T-cell (primary cell): ENCODE measurements around the gene AQP11. TPM values are rescaled to one million over a fixed set of nuclear protein-coding genes. Genes with fewer than 3 reads are reported as not detected.
"Not testable (repeated sequence)": the region's sequence is repeated elsewhere in the genome, so short reads cannot be mapped to it uniquely, and the experiment has no call there.

Experiments
- ATAC-seq, 4 experiments: fragments of 200-7000 bp in 3 of 4; fragments of 150-1000 bp in 1 of 4; cut with Tn5 transposase; replicated peaks in 1 of 4; 1 replicate in 3 of 4; 2 replicates in 1 of 4; pipeline ENCODE4 v1.10.0; 2021; ENCODE audit warnings: moderate library complexity in 3 of 4, mild to moderate bottlenecking in 2 of 4, moderate number of reproducible peaks in 1 of 4
- CTCF ChIA-PET, 2 donors: fragments of 300-600 bp; sonication (Branson Sonifier 250); formaldehyde crosslinking; loops; one replicate each; lab custom pipeline; 2022; ENCODE audit warnings: antibody characterized with exemption in 2 of 2; lab: Charles Lee
- POLR2A ChIA-PET, 2 donors: fragments of 300-600 bp; sonication (Branson Sonifier 250); formaldehyde crosslinking; loops; one replicate each; lab custom pipeline; 2022; ENCODE audit warnings: antibody characterized with exemption in 2 of 2; lab: Charles Lee
- DNase-seq, 35 experiments: peaks; one replicate each; pipeline versions ENCODE4 v3.0.0 to v3.0.0-alpha.2; 2013 to 2023
- H3K27ac ChIP-seq: one replicate; pipeline ENCODE4 v1.5.1; 2013; ENCODE audit warnings: low read length
- H3K27me3 ChIP-seq, 2 experiments: replicated peaks in 1 of 2; 1 replicate in 1 of 2; 2 replicates in 1 of 2; pipeline versions ENCODE4 v1.6.1 to v1.7.0; 2013; ENCODE audit warnings: low read length in 1 of 2, mixed read lengths in 1 of 2; ENCODE audit not compliant: control insufficient read depth in 2 of 2, insufficient read depth in 2 of 2; ENCODE audit errors: extremely low read depth in 1 of 2
- H3K36me3 ChIP-seq, 2 donors: 1 replicate in 1 of 2; 2 replicates in 1 of 2; pipeline versions ENCODE4 v1.6.1 to v1.7.0; 2013; ENCODE audit warnings: low read length in 1 of 2; ENCODE audit not compliant: control insufficient read depth in 2 of 2, insufficient read depth in 1 of 2; ENCODE audit errors: extremely low read depth in 1 of 2
- H3K4me1 ChIP-seq, 2 experiments: 1 replicate in 1 of 2; 2 replicates in 1 of 2; pipeline versions ENCODE4 v1.6.1 to v1.7.0; 2013; ENCODE audit warnings: low read length in 2 of 2, mixed read lengths in 1 of 2; ENCODE audit not compliant: insufficient read depth in 2 of 2, control insufficient read depth in 1 of 2; ENCODE audit errors: extremely low read depth in 1 of 2
- H3K4me3 ChIP-seq, 2 donors: 1 replicate in 1 of 2; 2 replicates in 1 of 2; pipeline versions ENCODE4 v1.5.1 to v1.7.0; 2013; ENCODE audit warnings: mild to moderate bottlenecking in 2 of 2, low read length in 1 of 2, moderate library complexity in 1 of 2; ENCODE audit not compliant: control insufficient read depth in 1 of 2; ENCODE audit errors: extremely low read depth in 1 of 2
- H3K9me3 ChIP-seq: 2 replicates; pipeline ENCODE4 v1.7.0; 2013
- H3K27ac Mint-ChIP-seq, 2 donors: one replicate each; pipeline ENCODE4 v1.8.0; 2020 to 2021; ENCODE audit warnings: mild to moderate bottlenecking in 2 of 2, mixed read lengths in 2 of 2
- H3K27me3 Mint-ChIP-seq, 2 donors: one replicate each; pipeline ENCODE4 v1.8.0; 2021 to 2022; ENCODE audit warnings: mixed read lengths in 2 of 2
- H3K36me3 Mint-ChIP-seq: one replicate; pipeline ENCODE4 v1.8.0; 2021; ENCODE audit warnings: mixed read lengths
- H3K4me1 Mint-ChIP-seq, 3 donors: one replicate each; pipeline ENCODE4 v1.8.0; 2020 to 2022; ENCODE audit warnings: mixed read lengths in 3 of 3, mild to moderate bottlenecking in 1 of 3
- H3K4me3 Mint-ChIP-seq, 3 donors: one replicate each; pipeline ENCODE4 v1.8.0; 2020 to 2022; ENCODE audit warnings: mild to moderate bottlenecking in 3 of 3, mixed read lengths in 3 of 3, moderate library complexity in 3 of 3
- H3K9me3 Mint-ChIP-seq, 3 donors: one replicate each; pipeline ENCODE4 v1.8.0; 2020 to 2022; ENCODE audit warnings: mixed read lengths in 3 of 3
- WGBS: methylation state at CpG from one replicate; pipeline ENCODE4 v1.1.5; 2013; ENCODE audit warnings: missing lambda C conversion rate; ENCODE audit not compliant: insufficient coverage; 5-methylcytosine and 5-hydroxymethylcytosine counted together
- total RNA-seq, 35 experiments: library from RNA in 6 of 35; stranded (reverse) in 6 of 35; fragments of 120-200 nt in 1 of 35; gene quantifications; one replicate each; pipeline versions ENCODE4 v1.2.1 to v1.2.4 and lab custom pipeline; 2013 to 2026

AQP11 gene
- total RNA-seq, 5 donors from 2014 or later (not counting 1 experiment from before 2014, with no cell fraction given) = 0.19 to 0.49 (median 0.28) TPM; not detected in 1

GRCh38 chr11:77630157-77630710 is 40.5 kb downstream of the AQP11 start:
- POLR2A ChIA-PET = interaction anchor here in 1 of 2 donors (0.7 kb wide), 1 partner anchor 995 kb away, joined by 3 read pairs; no protein-coding TSS in a partner anchor
- WGBS = no CpG with 5 or more reads among the region's 4 CpGs

GRCh38 chr11:77633926-77634325 is 44.2 kb downstream of the AQP11 start:
- H3K27ac Mint-ChIP-seq, H3K27ac ChIP-seq, H3K4me3 ChIP-seq, H3K36me3 ChIP-seq, DNase-seq, H3K36me3 Mint-ChIP-seq, H3K27me3 ChIP-seq, H3K27me3 Mint-ChIP-seq, H3K4me3 Mint-ChIP-seq, H3K9me3 ChIP-seq, ATAC-seq, H3K9me3 Mint-ChIP-seq: not testable (repeated sequence)
- 100% methylated on average over 1 of the region's 5 CpGs for WGBS
- ChIA-PET POLR2A (interaction anchor here in 1 of 2 donors (0.6 to 0.7 kb wide), 3 partner anchors 9 to 39 kb away, joined by 3 to 9 read pairs (median 4); no protein-coding TSS in a partner anchor), CTCF (interaction anchor here (0.6 to 1.3 kb wide), 3 partner anchors 14 to 160 kb away, joined by 3 read pairs; no protein-coding TSS in a partner anchor)
- H3K4me1 Mint-ChIP-seq = peaks cover 42 to 61% (median 60%) of the 10 kb centered on the region in 3 donors
- H3K4me1 ChIP-seq = peaks cover 16 to 21% of the 10 kb centered on the region in 2 experiments

More at GRCh38 chr11:77630157-77630710, 40.5 kb downstream of the AQP11 start:
- Histone ChIP-seq H3K27me3 (no peaks in the 10 kb centered on the region), H3K36me3 (peaks cover 0 to 26% of the 10 kb centered on the region in 2 donors), H3K4me1 (peaks cover 5 to 9% of the 10 kb centered on the region in 2 experiments), H3K27ac (no peak overlapping the region), H3K9me3 (no peaks in the 10 kb centered on the region), H3K4me3 (no peak overlapping the region)
- ATAC-seq (no peak), DNase-seq (no peak)
- CTCF ChIA-PET = interaction anchor here (0.6 kb wide), 2 partner anchors 9 to 1737 kb away, joined by 3 to 5 read pairs; no protein-coding TSS in a partner anchor
- H3K27me3 Mint-ChIP-seq = no peaks in the 10 kb centered on the region
- H3K36me3 Mint-ChIP-seq = peaks cover 17% of the 10 kb centered on the region
- no peaks in the 10 kb centered on the region for H3K9me3 Mint-ChIP-seq
- peaks cover 25 to 35% (median 34%) of the 10 kb centered on the region in 3 donors for H3K4me1 Mint-ChIP-seq
- H3K27ac Mint-ChIP-seq = no peak overlapping the region
- H3K4me3 Mint-ChIP-seq = no peak overlapping the region

GRCh38 chr11:77636731-77637344 is 47.1 kb downstream of the AQP11 start:
- WGBS = 0% methylated on average over 2 of the region's 14 CpGs
- peaks cover 0 to 2% of the 10 kb centered on the region in 2 donors for H3K27me3 Mint-ChIP-seq
- peak overlapping the region; percentile 58 to 96 for H3K27ac Mint-ChIP-seq
- peaks cover 12 to 21% of the 10 kb centered on the region in 2 experiments for H3K4me1 ChIP-seq
- POLR2A ChIA-PET = no interaction called here
- DNase-seq = peak in 1 of 35 experiments; percentile 6
- peaks cover 29 to 48% (median 47%) of the 10 kb centered on the region in 3 donors for H3K4me1 Mint-ChIP-seq
- peaks cover 0 to 3% of the 10 kb centered on the region in 2 experiments for H3K27me3 ChIP-seq
- no peak overlapping the region for H3K27ac ChIP-seq
- H3K9me3 Mint-ChIP-seq = no peaks in the 10 kb centered on the region
- peak overlapping the region; percentile 92 to 95 (median 93) for H3K4me3 Mint-ChIP-seq
- H3K36me3 Mint-ChIP-seq = peaks cover 7% of the 10 kb centered on the region
- H3K9me3 ChIP-seq = no peaks in the 10 kb centered on the region
- peaks cover 0 to 3% of the 10 kb centered on the region in 2 donors for H3K36me3 ChIP-seq
- H3K4me3 ChIP-seq = peak overlapping the region; percentile 88 to 98
- CTCF ChIA-PET = no interaction called here
- no peak for ATAC-seq

GRCh38 chr11:77637345-77638165 is 47.8 kb downstream of the AQP11 start, which contains the start of gene CLNS1A:
Gene CLNS1A (minus strand): TSS chr11:77637794. CDS start chr11:77637714, 80 bp downstream.
- Histone ChIP-seq H3K27ac (peak within 1 kb of the TSS; percentile 67), H3K4me3 (peak within 1 kb of the TSS; percentile 88 to 98), H3K4me1 (peaks cover 12 to 21% of the 10 kb centered on the region in 2 experiments), H3K9me3 (no peaks in the 10 kb centered on the region), H3K36me3 (no peaks in the 10 kb centered on the region), H3K27me3 (peaks cover 0 to 3% of the 10 kb centered on the region in 2 experiments)
- H3K27ac Mint-ChIP-seq = peak within 1 kb of the TSS; percentile 96
- DNase-seq (peak; percentile 55 to 86 (median 76)), ATAC-seq (peak; percentile 99 to 100 (median 100))
- peak within 1 kb of the TSS; percentile 92 to 95 (median 93) for H3K4me3 Mint-ChIP-seq
- H3K27me3 Mint-ChIP-seq = peaks cover 0 to 2% of the 10 kb centered on the region in 2 donors
- peaks cover 29 to 43% (median 43%) of the 10 kb centered on the region in 3 donors for H3K4me1 Mint-ChIP-seq
- H3K9me3 Mint-ChIP-seq = no peaks in the 10 kb centered on the region
- WGBS = under 1% methylated on average over 36 of the region's 41 CpGs
- POLR2A ChIA-PET = no interaction called here
- CTCF ChIA-PET = no interaction called here
- peaks cover 7% of the 10 kb centered on the region for H3K36me3 Mint-ChIP-seq

- Histone ChIP-seq H3K4me1 (peaks cover 0 to 4% of the 10 kb centered on the region in 2 experiments), H3K4me3 (no peak overlapping the region), H3K27me3 (peaks cover 0 to 6% of the 10 kb centered on the region in 2 experiments), H3K36me3 (no peaks in the 10 kb centered on the region), H3K9me3 (no peaks in the 10 kb centered on the region), H3K27ac (no peak overlapping the region)
- H3K36me3 Mint-ChIP-seq = peaks cover 4% of the 10 kb centered on the region
- H3K27me3 Mint-ChIP-seq = peaks cover 4 to 22% of the 10 kb centered on the region in 2 donors
- ChIA-PET POLR2A (no interaction called here), CTCF (no interaction called here)
- no peak overlapping the region for H3K4me3 Mint-ChIP-seq
- H3K27ac Mint-ChIP-seq = no peak overlapping the region
- no peaks in the 10 kb centered on the region for H3K9me3 Mint-ChIP-seq
- no peak for ATAC-seq
- WGBS = no CpG with 5 or more reads among the region's 2 CpGs
- H3K4me1 Mint-ChIP-seq = peaks cover 0 to 9% (median 9%) of the 10 kb centered on the region in 3 donors
- no peak for DNase-seq
These were observed 52.5 kb downstream of the AQP11 start for GRCh38 chr11:77642228-77642627.

- H3K27ac ChIP-seq = no peak overlapping the region
- H3K27me3 ChIP-seq = peaks cover 0 to 9% of the 10 kb centered on the region in 2 experiments
- no peak for ATAC-seq
- 83% methylated on average over 1 of the region's 1 CpG for WGBS
- no peak for DNase-seq
- POLR2A ChIA-PET = no interaction called here
- Mint-ChIP-seq H3K9me3 (no peaks in the 10 kb centered on the region), H3K27me3 (peaks cover 4 to 24% of the 10 kb centered on the region in 2 donors), H3K4me1 (no peaks in the 10 kb centered on the region), H3K4me3 (no peak overlapping the region), H3K36me3 (peaks cover 4% of the 10 kb centered on the region), H3K27ac (no peak overlapping the region)
- H3K4me1 ChIP-seq = no peaks in the 10 kb centered on the region
- H3K4me3 ChIP-seq = no peak overlapping the region
- H3K9me3 ChIP-seq = no peaks in the 10 kb centered on the region
- CTCF ChIA-PET = no interaction called here
- no peaks in the 10 kb centered on the region for H3K36me3 ChIP-seq
These were observed 55.1 kb downstream of the AQP11 start for GRCh38 chr11:77644887-77645286.
